GM12875 (cell line): ENCODE data around the gene C1QTNF9.

Experiments
- H3K4me3 ChIP-seq: one replicate; pipeline ENCODE4 v1.5.1; 2011; ENCODE audit warnings: low read depth, low read length, control low read depth
- TF ChIP-seq, protein P1 (sequence below): IDR thresholded peaks from 2 replicates; pipeline ENCODE4 v1.5.1; 2011; ENCODE audit warnings: low read depth, mild to moderate bottlenecking, control low read depth, inconsistent platforms, low read length, moderate library complexity, borderline replicate concordance; ENCODE audit not compliant: insufficient read depth

The C1QTNF9 gene

DNA sequence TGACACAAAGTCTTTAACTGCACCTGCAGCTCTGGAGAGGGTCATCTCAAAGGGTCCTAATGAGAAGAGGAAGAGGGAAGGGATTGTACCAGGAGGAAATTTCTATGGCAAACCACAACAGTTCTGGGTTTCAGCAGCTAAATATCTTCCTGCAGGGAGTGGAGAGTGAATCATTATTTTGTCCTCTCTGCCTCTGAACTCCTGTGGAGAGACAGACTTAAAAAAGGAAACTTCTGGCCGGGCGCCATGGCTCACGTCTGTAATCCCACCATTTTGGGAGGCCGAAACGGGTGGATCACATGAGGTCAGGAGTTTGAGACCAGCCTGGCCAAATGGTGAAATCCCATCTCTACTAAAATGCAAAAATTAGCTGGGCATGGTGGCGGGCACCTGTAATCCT is 16.9 kb upstream of the C1QTNF9 start:
- TF ChIP-seq, protein P1, sequence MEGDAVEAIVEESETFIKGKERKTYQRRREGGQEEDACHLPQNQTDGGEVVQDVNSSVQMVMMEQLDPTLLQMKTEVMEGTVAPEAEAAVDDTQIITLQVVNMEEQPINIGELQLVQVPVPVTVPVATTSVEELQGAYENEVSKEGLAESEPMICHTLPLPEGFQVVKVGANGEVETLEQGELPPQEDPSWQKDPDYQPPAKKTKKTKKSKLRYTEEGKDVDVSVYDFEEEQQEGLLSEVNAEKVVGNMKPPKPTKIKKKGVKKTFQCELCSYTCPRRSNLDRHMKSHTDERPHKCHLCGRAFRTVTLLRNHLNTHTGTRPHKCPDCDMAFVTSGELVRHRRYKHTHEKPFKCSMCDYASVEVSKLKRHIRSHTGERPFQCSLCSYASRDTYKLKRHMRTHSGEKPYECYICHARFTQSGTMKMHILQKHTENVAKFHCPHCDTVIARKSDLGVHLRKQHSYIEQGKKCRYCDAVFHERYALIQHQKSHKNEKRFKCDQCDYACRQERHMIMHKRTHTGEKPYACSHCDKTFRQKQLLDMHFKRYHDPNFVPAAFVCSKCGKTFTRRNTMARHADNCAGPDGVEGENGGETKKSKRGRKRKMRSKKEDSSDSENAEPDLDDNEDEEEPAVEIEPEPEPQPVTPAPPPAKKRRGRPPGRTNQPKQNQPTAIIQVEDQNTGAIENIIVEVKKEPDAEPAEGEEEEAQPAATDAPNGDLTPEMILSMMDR = no peak
- H3K4me3 ChIP-seq = no peak overlapping the region

DNA sequence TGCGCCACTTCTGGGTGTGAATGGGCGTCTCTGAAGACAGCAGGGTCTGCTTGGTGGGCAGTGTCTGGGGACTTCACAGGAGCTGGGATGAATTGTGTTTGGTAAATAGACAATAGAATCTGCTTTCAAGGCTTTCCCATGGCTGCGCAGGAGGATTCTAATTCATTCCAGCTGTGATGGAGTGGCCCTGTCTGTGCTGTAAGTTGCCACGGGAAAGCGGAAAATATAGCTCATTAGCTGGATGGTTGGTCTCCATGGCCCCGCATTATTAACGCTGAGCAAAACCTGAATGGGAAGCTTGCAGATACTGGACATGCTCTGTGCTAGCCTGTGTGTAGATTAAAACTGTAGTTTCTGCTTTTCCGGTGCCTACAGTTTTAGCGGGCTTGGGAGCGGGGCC is 15.6 kb upstream of the C1QTNF9 start:
- no peak overlapping the region for H3K4me3 ChIP-seq
- TF ChIP-seq, protein P1 = no peak

DNA sequence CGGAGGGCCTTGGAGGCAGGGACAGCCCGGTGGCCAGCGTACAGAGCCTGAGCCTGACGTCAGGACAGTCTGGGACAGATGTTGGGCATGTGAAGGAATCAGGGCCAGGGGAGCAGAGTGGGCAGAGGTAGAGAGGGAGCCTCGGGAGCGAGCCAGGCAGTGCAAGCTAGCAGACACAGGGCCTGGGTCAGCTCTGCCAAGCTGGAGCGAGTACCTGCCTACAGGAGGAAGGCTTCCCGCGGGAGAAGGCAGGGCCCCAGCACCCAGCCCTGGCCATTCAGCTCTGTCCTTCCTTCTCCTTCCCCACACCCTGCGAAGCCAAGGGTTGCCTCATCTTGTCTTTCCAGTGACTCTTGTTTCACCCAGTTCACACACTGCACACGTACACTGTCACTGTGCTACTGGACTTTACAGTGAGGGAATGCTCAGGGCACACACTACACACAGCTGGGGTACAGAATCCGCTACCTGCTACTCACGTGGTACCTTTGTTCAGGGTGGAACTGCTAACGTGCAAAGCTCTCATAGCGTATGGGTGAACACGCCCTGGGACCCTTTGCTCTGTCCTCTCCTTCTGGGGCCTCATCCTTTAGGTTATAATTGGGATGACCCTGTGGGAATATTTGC is 9.8 kb upstream of the C1QTNF9 start:
- TF ChIP-seq, protein P1 = no peak
- H3K4me3 ChIP-seq = no peak overlapping the region

DNA sequence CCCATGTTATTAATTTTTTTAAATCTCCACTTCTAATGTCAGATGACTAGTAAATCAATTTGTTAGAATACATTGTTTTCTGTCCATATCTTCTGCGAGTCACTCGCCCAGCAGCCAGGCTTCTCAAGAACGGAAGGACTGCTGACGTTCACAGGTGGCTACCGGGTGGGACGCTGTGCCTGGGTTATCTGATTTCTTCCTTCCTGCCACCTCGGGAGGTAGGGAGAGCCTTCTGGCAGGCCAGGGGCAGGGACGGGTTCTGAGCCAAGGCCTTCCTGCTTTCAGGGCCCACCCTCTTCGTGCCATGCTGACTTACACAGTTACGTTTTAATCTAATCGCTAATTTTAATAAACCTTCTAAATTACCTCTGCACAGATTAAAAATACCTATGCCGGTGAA is 7.9 kb upstream of the C1QTNF9 start:
- no peak overlapping the region for H3K4me3 ChIP-seq
- TF ChIP-seq, protein P1 = no peak

DNA sequence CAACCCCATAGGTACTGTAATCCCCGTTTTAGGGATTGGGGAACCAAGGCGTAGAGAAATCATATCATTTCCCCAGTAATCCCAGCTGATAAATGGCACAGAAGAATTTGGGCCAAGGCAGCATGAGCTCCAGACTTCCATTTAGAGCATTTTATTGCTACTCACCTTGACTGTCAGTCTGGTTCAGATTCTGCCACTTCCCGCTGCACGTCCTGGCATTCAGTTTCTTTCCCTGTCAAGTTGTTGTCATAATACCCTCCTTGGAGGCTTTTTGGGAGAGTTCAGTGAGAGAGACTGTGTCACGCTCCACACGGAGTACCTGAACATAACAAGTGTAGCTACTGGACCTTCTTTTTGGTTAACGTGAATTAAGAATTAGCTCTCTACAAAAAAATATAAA is 7.5 kb upstream of the C1QTNF9 start:
- TF ChIP-seq, protein P1 = no peak
- H3K4me3 ChIP-seq = no peak overlapping the region

DNA sequence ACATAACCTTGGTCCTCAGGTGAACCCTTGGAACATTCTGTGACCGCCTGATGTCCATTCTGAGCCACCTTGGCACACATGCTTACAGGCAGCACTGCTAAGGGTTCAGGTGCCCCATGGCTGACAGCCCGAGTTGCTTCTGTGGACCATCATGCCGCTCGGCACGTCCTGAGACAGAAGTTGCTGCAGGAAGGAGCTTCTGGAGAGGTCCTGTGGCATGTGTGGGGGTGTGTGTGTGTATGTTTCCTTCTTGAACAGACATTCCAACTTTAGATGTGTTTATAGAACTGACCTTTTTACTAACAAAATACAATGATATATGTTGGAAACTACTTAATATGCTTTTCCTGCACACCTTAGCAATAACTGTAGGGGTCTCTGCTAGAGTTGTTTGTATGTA is 4.8 kb upstream of the C1QTNF9 start:
- TF ChIP-seq, protein P1 = no peak
- H3K4me3 ChIP-seq = no peak overlapping the region

DNA sequence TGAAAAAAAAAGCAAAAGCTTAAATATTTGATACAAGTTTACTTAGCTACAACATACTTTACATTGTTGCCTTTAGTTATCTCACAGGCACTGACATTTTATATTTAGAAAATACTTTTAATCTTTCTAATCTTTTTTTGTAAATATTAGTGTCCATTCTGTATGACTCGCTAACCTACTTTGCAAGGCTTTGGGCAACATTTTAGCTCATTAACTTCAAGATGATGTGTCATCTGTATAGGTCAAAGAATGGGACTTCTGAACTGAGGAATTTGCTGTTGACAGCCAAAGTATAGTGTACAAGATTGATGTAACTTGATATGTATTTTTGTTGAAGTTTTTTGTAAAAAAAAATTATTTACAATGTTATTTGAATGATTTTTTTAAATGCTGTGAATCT is 2.7 kb upstream of the C1QTNF9 start:
- H3K4me3 ChIP-seq = no peak overlapping the region
- TF ChIP-seq, protein P1 = no peak
